IMR-90 (cell line): ENCODE results near the gene MAK. TPM values are rescaled to one million over a fixed set of nuclear protein-coding genes. Genes with fewer than 3 reads are reported as not detected.

Experiments
- ATAC-seq: fragments of 200-7000 bp; cut with Tn5 transposase; 2 replicates; pipeline ENCODE4 v1.9.1; 2020; ENCODE audit warnings: low read depth, mild to moderate bottlenecking, moderate library complexity
- BruUV-seq: library from RNA; stranded (reverse); fragments of 400-500 nt; replicated peaks from 2 replicates; lab custom pipeline; 2021; lab: Mats Ljungman, UMichigan
- CTCF ChIA-PET: fragments of 300-600 bp; formaldehyde crosslinking; extraction: SDS; loops from one replicate; lab custom pipeline; 2021; ENCODE audit warnings: antibody characterized with exemption; lab: Yijun Ruan, JAX
- POLR2A ChIA-PET: fragments of 300-600 bp; sonication (Branson Sonifier 250); formaldehyde crosslinking; loops from one replicate; lab custom pipeline; 2022; ENCODE audit warnings: antibody characterized with exemption; ENCODE audit not compliant: unreplicated experiment; lab: Charles Lee
- DNase-seq: peaks from one replicate; pipeline ENCODE4 v3.0.0; 2013
- H2AFZ ChIP-seq: replicated peaks from 2 replicates; pipeline ENCODE3; 2013; ENCODE audit warnings: low read length, mild to moderate bottlenecking; ENCODE audit not compliant: poor library complexity
- H2AK5ac ChIP-seq: 2 replicates; pipeline ENCODE4 v1.6.1; 2013; ENCODE audit warnings: low read depth, low read length, inconsistent platforms
- H2AK9ac ChIP-seq: replicated peaks from 2 replicates; pipeline ENCODE3; 2013; ENCODE audit warnings: mild to moderate bottlenecking, low read depth, low read length, moderate library complexity; ENCODE audit not compliant: poor library complexity
- H2BK120ac ChIP-seq: 2 replicates; pipeline ENCODE4 v1.6.1; 2013; ENCODE audit warnings: low read depth, low read length, inconsistent platforms
- H2BK15ac ChIP-seq: 3 replicates; pipeline ENCODE4 v1.6.1; 2013; ENCODE audit warnings: low read depth, low read length, inconsistent platforms
- H2BK20ac ChIP-seq: 2 replicates; pipeline ENCODE4 v1.6.1; 2013; ENCODE audit warnings: low read depth, mild to moderate bottlenecking, inconsistent platforms, low read length, moderate library complexity
- H2BK5ac ChIP-seq: 2 replicates; pipeline ENCODE4 v1.6.1; 2013; ENCODE audit warnings: mild to moderate bottlenecking, low read depth, low read length, inconsistent platforms; ENCODE audit not compliant: poor library complexity, severe bottlenecking
- H3K14ac ChIP-seq: replicated peaks from 2 replicates; pipeline ENCODE4 v1.6.1; 2013; ENCODE audit warnings: low read depth, low read length, inconsistent platforms
- H3K18ac ChIP-seq: 2 replicates; pipeline ENCODE4 v1.6.1; 2013; ENCODE audit warnings: low read depth, low read length, control low read depth
- H3K23ac ChIP-seq: 2 replicates; pipeline ENCODE4 v1.6.1; 2013; ENCODE audit warnings: low read depth, low read length, inconsistent platforms
- H3K27ac ChIP-seq: 2 replicates; pipeline ENCODE4 v1.5.1; 2013; ENCODE audit warnings: mild to moderate bottlenecking, control low read depth, low read length; ENCODE audit not compliant: insufficient read depth
- H3K27me3 ChIP-seq: 2 replicates; pipeline ENCODE4 v1.6.1; 2013; ENCODE audit warnings: low read length; ENCODE audit not compliant: control insufficient read depth, insufficient read depth
- H3K36me3 ChIP-seq: 2 replicates; pipeline ENCODE4 v1.6.1; 2013; ENCODE audit warnings: low read length, mixed read lengths; ENCODE audit not compliant: control insufficient read depth, insufficient read depth
- H3K4ac ChIP-seq: 2 replicates; pipeline ENCODE4 v1.6.1; 2013; ENCODE audit warnings: low read depth, low read length, inconsistent platforms
- H3K4me1 ChIP-seq: 2 replicates; pipeline ENCODE4 v1.6.1; 2013; ENCODE audit warnings: low read length, mixed read lengths; ENCODE audit not compliant: control insufficient read depth, insufficient read depth
- H3K4me2 ChIP-seq: 2 replicates; pipeline ENCODE4 v1.6.1; 2013; ENCODE audit warnings: low read depth, mild to moderate bottlenecking, control low read depth, low read length, moderate library complexity
- H3K4me3 ChIP-seq: 2 replicates; pipeline ENCODE4 v1.5.1; 2013; ENCODE audit warnings: low read depth, mild to moderate bottlenecking, control low read depth, low read length, moderate library complexity; ENCODE audit not compliant: insufficient read depth
- H3K56ac ChIP-seq: 2 replicates; pipeline ENCODE4 v1.6.1; 2013; ENCODE audit warnings: low read length, inconsistent platforms; ENCODE audit not compliant: insufficient read depth; ENCODE audit errors: extremely low read depth
- H3K79me1 ChIP-seq, 2 experiments: 2 replicates each; pipeline ENCODE4 v1.6.1; 2013; ENCODE audit warnings: low read length in 2 of 2, inconsistent platforms in 1 of 2, low read depth in 1 of 2
- H3K9ac ChIP-seq: 2 replicates; pipeline ENCODE4 v1.6.1; 2013; ENCODE audit warnings: low read depth, low read length, control low read depth
- H3K9me1 ChIP-seq: 2 replicates; pipeline ENCODE4 v1.6.1; 2013; ENCODE audit warnings: low read length, inconsistent platforms; ENCODE audit not compliant: insufficient read depth
- H3K9me3 ChIP-seq: 2 replicates; pipeline ENCODE4 v1.6.1; 2013; ENCODE audit warnings: low read length; ENCODE audit not compliant: control insufficient read depth, insufficient read depth
- H4K20me1 ChIP-seq: 2 replicates; pipeline ENCODE4 v1.6.1; 2013; ENCODE audit warnings: low read length, inconsistent platforms; ENCODE audit not compliant: insufficient read depth
- H4K5ac ChIP-seq: 2 replicates; pipeline ENCODE4 v1.6.1; 2013; ENCODE audit warnings: mild to moderate bottlenecking, low read depth, low read length, control low read depth
- H4K8ac ChIP-seq, 2 experiments: 2 replicates each; pipeline ENCODE4 v1.6.1; 2013; ENCODE audit warnings: low read depth in 2 of 2, low read length in 2 of 2, control low read depth in 1 of 2, inconsistent platforms in 1 of 2
- H4K91ac ChIP-seq: 2 replicates; pipeline ENCODE4 v1.6.1; 2013; ENCODE audit warnings: low read depth, low read length, inconsistent platforms; ENCODE audit not compliant: insufficient read depth
- CEBPB ChIP-seq: IDR thresholded peaks from 2 replicates; pipeline ENCODE4 v1.6.1; 2012; ENCODE audit warnings: low read depth, low read length, improper control_type of control experiment
- CHD1 ChIP-seq: IDR thresholded peaks from 2 replicates; pipeline ENCODE4 v1.6.1; 2012; ENCODE audit warnings: low read depth, low read length, improper control_type of control experiment
- FOS ChIP-seq: fragments of 150-350 bp; IDR thresholded peaks from 2 replicates; pipeline ENCODE4 v1.6.1; 2016; ENCODE audit warnings: low read depth, low read length
- MAZ ChIP-seq: IDR thresholded peaks from 2 replicates; pipeline ENCODE4 v1.6.1; 2012; ENCODE audit warnings: low read depth, mild to moderate bottlenecking, low read length, improper control_type of control experiment, moderate library complexity, borderline replicate concordance
- NFE2L2 ChIP-seq: fragments of 150-350 bp; IDR thresholded peaks from 2 replicates; pipeline ENCODE4 v1.6.1; 2016; ENCODE audit warnings: low read depth, mild to moderate bottlenecking, low read length
- POLR2A ChIP-seq: IDR thresholded peaks from 2 replicates; pipeline ENCODE4 v1.6.1; 2012; ENCODE audit warnings: mild to moderate bottlenecking, low read depth, low read length
- RAD21 ChIP-seq: IDR thresholded peaks from 2 replicates; pipeline ENCODE4 v1.6.1; 2012; ENCODE audit warnings: low read length, improper control_type of control experiment
- RCOR1 ChIP-seq: IDR thresholded peaks from 2 replicates; pipeline ENCODE4 v1.6.1; 2012; ENCODE audit warnings: mild to moderate bottlenecking, low read length, improper control_type of control experiment; ENCODE audit not compliant: insufficient replicate concordance
- RFX5 ChIP-seq: IDR thresholded peaks from 2 replicates; pipeline ENCODE4 v1.8.0; 2012; ENCODE audit warnings: low read depth, mild to moderate bottlenecking, low read length, moderate library complexity
- USF2 ChIP-seq: fragments of 150-350 bp; IDR thresholded peaks from 2 replicates; pipeline ENCODE4 v1.6.1; 2017; ENCODE audit warnings: mild to moderate bottlenecking, antibody characterized with exemption, low read length, low read depth
- WGBS, 2 experiments: methylation state at CpG; one replicate each; pipeline versions ENCODE4 v1.1.5 to v1.1.7; 2013; ENCODE audit warnings: missing lambda C conversion rate in 2 of 2; ENCODE audit not compliant: insufficient read length in 1 of 2; ENCODE audit errors: extremely low coverage in 2 of 2; 5-methylcytosine and 5-hydroxymethylcytosine counted together
- dilution Hi-C: fragments of 300-500 bp; cut with HindIII; formaldehyde crosslinking; loops from one replicate; pipeline ENCODE4 v1.14.3; 2018; ENCODE audit warnings: low sequenced_read_pairs; ENCODE audit not compliant: unreplicated experiment
- in situ Hi-C: fragments of 300-500 bp; cut with MboI; formaldehyde crosslinking; loops from 3 replicates; pipeline ENCODE4 v1.14.3; 2019; ENCODE audit warnings: low sequenced_read_pairs, inconsistent platforms, mixed read lengths
- intact Hi-C: fragments of 100-400 bp; cut with micrococcal nuclease; formaldehyde crosslinking; loops from 2 replicates; pipeline ENCODE4 v1.10.0; 2022
- polyA plus RNA-seq, 3 experiments: library from polyadenylated mRNA; depleted of rRNA; stranded (reverse); fragments of >200 nt; gene quantifications; 2 replicates each; pipeline ENCODE4 v1.2.3, GENCODE V29; 2012; ENCODE audit warnings: low replicate concordance in 1 of 3
- total RNA-seq: library from RNA; depleted of rRNA; stranded (reverse); fragments of >200 nt; gene quantifications from 2 replicates; pipeline ENCODE4 v1.2.3, GENCODE V29; 2012
- TF ChIP-seq, protein P1 (sequence below): conservative IDR thresholded peaks from 2 replicates; pipeline ENCODE4 v1.5.1; 2012; ENCODE audit warnings: mild to moderate bottlenecking, low read depth, low read length, improper control_type of control experiment
- TF ChIP-seq, protein P2 (sequence below): fragments of 150-350 bp; IDR thresholded peaks from 2 replicates; pipeline ENCODE4 v1.6.1; 2016; ENCODE audit warnings: low read depth, mild to moderate bottlenecking, low read length, moderate library complexity, borderline replicate concordance

Gene MAK
- total and polyA plus RNA-seq, 2 of the 4 experiments (the other 2 are of a cell fraction): not detected

DNA sequence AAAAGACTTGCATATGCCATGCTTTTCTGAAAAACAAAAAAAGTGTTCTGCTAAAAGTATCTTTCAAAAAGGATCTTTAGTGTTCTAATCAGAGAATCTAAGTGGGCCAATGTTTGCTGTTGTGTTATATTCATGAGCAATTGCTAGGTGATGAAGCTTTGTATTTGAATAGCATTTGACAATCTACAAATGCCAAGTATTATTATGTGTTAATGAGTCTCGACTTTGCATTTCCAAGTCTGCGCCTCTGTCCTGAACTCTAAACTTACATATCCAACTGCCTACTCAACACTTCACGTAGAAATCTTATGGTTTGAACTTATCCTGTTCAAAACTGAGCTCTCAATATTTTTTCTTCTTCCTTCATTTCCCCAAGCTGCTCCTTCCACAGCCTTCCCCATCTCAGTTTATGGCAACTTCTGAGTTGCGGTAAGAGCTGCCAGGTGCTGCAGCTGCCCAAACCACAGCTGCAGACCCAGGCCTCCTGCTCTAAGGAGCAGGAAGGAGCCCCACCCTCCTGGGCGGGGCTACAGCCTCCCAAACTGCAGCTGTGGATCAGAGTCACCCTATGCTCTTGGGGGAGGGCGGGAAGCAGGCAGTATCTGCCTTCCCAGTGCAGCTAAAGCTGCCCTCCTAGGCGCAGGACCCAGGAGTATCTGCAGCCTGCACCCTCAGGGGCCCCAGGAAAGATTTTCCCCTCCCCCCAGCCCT, 16.7 kb upstream of the MAK start:
- CTCF ChIA-PET: no interaction called here

More for the DNA sequence above, 16.7 kb upstream of the MAK start:
- no peak for ATAC-seq
- no peak for DNase-seq
- in situ Hi-C loops (no loop called here), dilution Hi-C loops (no loop called here), intact Hi-C loops (no loop called here)
- Histone ChIP-seq H3K27me3 (peaks cover 3% of the 10 kb centered on the region), H3K9ac (no peak overlapping the region), H4K5ac (no peak overlapping the region), H3K23ac (no peak overlapping the region), H2BK15ac (no peak overlapping the region), H2BK120ac (no peak overlapping the region), H3K27ac (no peak overlapping the region), H4K91ac (no peak overlapping the region), H4K8ac (no peak overlapping the region), H3K9me1 (no peaks in the 10 kb centered on the region), H2AK9ac (no peak overlapping the region), H3K14ac (no peak overlapping the region), H3K4me2 (no peak overlapping the region), H2AFZ (no peak overlapping the region), H2BK20ac (no peak overlapping the region), H2AK5ac (no peak overlapping the region), H3K79me1 (no peaks in the 10 kb centered on the region), H3K9me3 (peaks cover 2% of the 10 kb centered on the region; the same call in 1 of the 2 replicates), H3K56ac (no peak overlapping the region), H4K20me1 (no peaks in the 10 kb centered on the region), H3K18ac (no peak overlapping the region), H3K36me3 (no peaks in the 10 kb centered on the region), H3K4ac (no peak overlapping the region), H2BK5ac (no peak overlapping the region), H3K4me1 (no peaks in the 10 kb centered on the region; the same call in 1 of the 2 replicates), H3K4me3 (no peak overlapping the region)
- TF ChIP-seq RCOR1 (no peak), RAD21 (no peak), MAZ (no peak), FOS (no peak), USF2 (no peak), POLR2A (no peak), NFE2L2 (no peak), RFX5 (no peak), CHD1 (no peak), CEBPB (no peak)
- TF ChIP-seq, protein P1, sequence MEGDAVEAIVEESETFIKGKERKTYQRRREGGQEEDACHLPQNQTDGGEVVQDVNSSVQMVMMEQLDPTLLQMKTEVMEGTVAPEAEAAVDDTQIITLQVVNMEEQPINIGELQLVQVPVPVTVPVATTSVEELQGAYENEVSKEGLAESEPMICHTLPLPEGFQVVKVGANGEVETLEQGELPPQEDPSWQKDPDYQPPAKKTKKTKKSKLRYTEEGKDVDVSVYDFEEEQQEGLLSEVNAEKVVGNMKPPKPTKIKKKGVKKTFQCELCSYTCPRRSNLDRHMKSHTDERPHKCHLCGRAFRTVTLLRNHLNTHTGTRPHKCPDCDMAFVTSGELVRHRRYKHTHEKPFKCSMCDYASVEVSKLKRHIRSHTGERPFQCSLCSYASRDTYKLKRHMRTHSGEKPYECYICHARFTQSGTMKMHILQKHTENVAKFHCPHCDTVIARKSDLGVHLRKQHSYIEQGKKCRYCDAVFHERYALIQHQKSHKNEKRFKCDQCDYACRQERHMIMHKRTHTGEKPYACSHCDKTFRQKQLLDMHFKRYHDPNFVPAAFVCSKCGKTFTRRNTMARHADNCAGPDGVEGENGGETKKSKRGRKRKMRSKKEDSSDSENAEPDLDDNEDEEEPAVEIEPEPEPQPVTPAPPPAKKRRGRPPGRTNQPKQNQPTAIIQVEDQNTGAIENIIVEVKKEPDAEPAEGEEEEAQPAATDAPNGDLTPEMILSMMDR: no peak
- TF ChIP-seq, protein P2, sequence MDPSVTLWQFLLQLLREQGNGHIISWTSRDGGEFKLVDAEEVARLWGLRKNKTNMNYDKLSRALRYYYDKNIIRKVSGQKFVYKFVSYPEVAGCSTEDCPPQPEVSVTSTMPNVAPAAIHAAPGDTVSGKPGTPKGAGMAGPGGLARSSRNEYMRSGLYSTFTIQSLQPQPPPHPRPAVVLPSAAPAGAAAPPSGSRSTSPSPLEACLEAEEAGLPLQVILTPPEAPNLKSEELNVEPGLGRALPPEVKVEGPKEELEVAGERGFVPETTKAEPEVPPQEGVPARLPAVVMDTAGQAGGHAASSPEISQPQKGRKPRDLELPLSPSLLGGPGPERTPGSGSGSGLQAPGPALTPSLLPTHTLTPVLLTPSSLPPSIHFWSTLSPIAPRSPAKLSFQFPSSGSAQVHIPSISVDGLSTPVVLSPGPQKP: no peak
- BruUV-seq: no TSS peak
- 80% methylated on average over 3 of the region's 7 CpGs; no CpG with 5 or more reads in 1 of the 2 experiments for WGBS, 2 experiments
- POLR2A ChIA-PET: no interaction called here
